ENCODE results near the gene PPARGC1A. TPM values are rescaled to one million over a fixed set of nuclear protein-coding genes. Genes with fewer than 3 reads are reported as not detected.

Gene PPARGC1A
- total and polyA plus RNA-seq, 10 of the 15 experiments (the other 5 are each of a cell fraction or from before 2014, with no cell fraction given) = 0.01 to 0.05 (median 0.04) TPM; not detected in 7

GRCh38 chr4:23881052-23881501 is 8.8 kb downstream of the PPARGC1A start:
- ATAC-seq = no peak
- no peaks in the 10 kb centered on the region for H3K27me3 ChIP-seq (replicated peaks in 1 of 2; ENCODE audit: control insufficient read depth in 2 of 2, insufficient read depth in 2 of 2, low read length in 1 of 2)
- H3K79me2 ChIP-seq (ENCODE audit: control insufficient read depth, insufficient read depth, low read length) = no peaks in the 10 kb centered on the region
- SMC1A ChIA-PET (ENCODE audit: uncharacterized antibody, unreplicated experiment) = interaction anchor here (0.8 kb wide), 1 partner anchor 45 kb away, joined by 3 read pairs; no protein-coding TSS in a partner anchor
- H3K27ac ChIP-seq (ENCODE audit: control insufficient read depth, insufficient read depth) = no peak overlapping the region
- BruUV-seq (replicated peaks) = no TSS peak
- in situ Hi-C loops (cut with MboI) (no loop called here), intact Hi-C loops (cut with micrococcal nuclease; ENCODE audit: unreplicated experiment) (no loop called here)
- no peaks in the 10 kb centered on the region for H3K36me3 ChIP-seq (ENCODE audit: control insufficient read depth in 2 of 2, insufficient read depth in 2 of 2, low read length in 1 of 2)
- H4K20me1 ChIP-seq (ENCODE audit: control insufficient read depth, insufficient read depth) = no peaks in the 10 kb centered on the region
- no peak for TF ChIP-seq SP1 (IDR thresholded peaks at IDR 0.05; ENCODE audit: low read depth, low read length)
- no peak for TF ChIP-seq HDAC6 (IDR thresholded peaks at IDR 0.05; ENCODE audit: unreplicated experiment)
- H3K4me2 ChIP-seq (ENCODE audit: control insufficient read depth, insufficient read depth) = no peak overlapping the region
- no peak overlapping the region for H3K4me3 ChIP-seq
- H3K9me3 ChIP-seq (replicated peaks; ENCODE audit: control insufficient read depth, insufficient read depth, low read length) = no peaks in the 10 kb centered on the region
- CTCF ChIA-PET = no interaction called here
- POLR2A ChIA-PET = no interaction called here
- 32% methylated on average over 5 of the region's 5 CpGs for WGBS (ENCODE audit: insufficient coverage, insufficient replicate concordance, low lambda C conversion rate, missing lambda C conversion rate)
- no peaks in the 10 kb centered on the region for H3K4me1 ChIP-seq (ENCODE audit: control insufficient read depth, insufficient read depth, low read length)
- H3K9ac ChIP-seq (ENCODE audit: control insufficient read depth, insufficient read depth, low read length) = no peak overlapping the region
- FAIRE-seq = no peak
- no peak overlapping the region for H2AFZ ChIP-seq (ENCODE audit: control insufficient read depth, low read depth, low read length)
- no peak for DNase-seq (ENCODE audit: low read depth, low spot score)
- RAD21 ChIA-PET (ENCODE audit: unreplicated experiment) = no interaction called here

GRCh38 chr4:23878912-23879732 is 10.7 kb downstream of the PPARGC1A start:
- Histone ChIP-seq H2AFZ (ENCODE audit: control insufficient read depth, low read depth, low read length) (no peak overlapping the region), H3K27ac (ENCODE audit: control insufficient read depth, insufficient read depth) (no peak overlapping the region), H3K9me3 (replicated peaks; ENCODE audit: control insufficient read depth, insufficient read depth, low read length) (no peaks in the 10 kb centered on the region), H4K20me1 (ENCODE audit: control insufficient read depth, insufficient read depth) (no peaks in the 10 kb centered on the region), H3K4me2 (ENCODE audit: control insufficient read depth, insufficient read depth) (no peak overlapping the region), H3K36me3 (ENCODE audit: control insufficient read depth in 2 of 2, insufficient read depth in 2 of 2, low read length in 1 of 2) (no peaks in the 10 kb centered on the region), H3K27me3 (replicated peaks in 1 of 2; ENCODE audit: control insufficient read depth in 2 of 2, insufficient read depth in 2 of 2, low read length in 1 of 2) (no peaks in the 10 kb centered on the region), H3K4me3 (no peak overlapping the region), H3K4me1 (ENCODE audit: control insufficient read depth, insufficient read depth, low read length) (no peaks in the 10 kb centered on the region), H3K79me2 (ENCODE audit: control insufficient read depth, insufficient read depth, low read length) (no peaks in the 10 kb centered on the region), H3K9ac (ENCODE audit: control insufficient read depth, insufficient read depth, low read length) (no peak overlapping the region)
- SMC1A ChIA-PET (ENCODE audit: uncharacterized antibody, unreplicated experiment) = no interaction called here
- CTCF ChIA-PET = no interaction called here
- POLR2A ChIA-PET = interaction anchor here (0.5 kb wide), 1 partner anchor 11 kb away, joined by 6 read pairs; the partner anchor contains the start of gene PPARGC1A
- no TSS peak for BruUV-seq (replicated peaks)
- WGBS (ENCODE audit: insufficient coverage, insufficient replicate concordance, low lambda C conversion rate, missing lambda C conversion rate) = 17% methylated on average over 7 of the region's 7 CpGs
- no peak for ATAC-seq
- FAIRE-seq = no peak
- RAD21 ChIA-PET (ENCODE audit: unreplicated experiment) = no interaction called here
- DNase-seq (ENCODE audit: low read depth, low spot score) = no peak
- intact Hi-C loops (cut with micrococcal nuclease; ENCODE audit: unreplicated experiment) (no loop called here), in situ Hi-C loops (cut with MboI) (no loop called here)
- TF ChIP-seq SUPT20H (IDR thresholded peaks at IDR 0.05; ENCODE audit: borderline replicate concordance, control insufficient read depth, low read depth, low read length) (no peak), ZNF274 (IDR thresholded peaks at IDR 0.05; ENCODE audit: insufficient read depth, insufficient read length) (no peak), ZNF622 (IDR thresholded peaks at IDR 0.05) (no peak), NR2C2 (IDR thresholded peaks at IDR 0.05; ENCODE audit: borderline replicate concordance, control insufficient read depth, insufficient read length, low read depth) (no peak), BACH1 (IDR thresholded peaks at IDR 0.05; ENCODE audit: borderline replicate concordance) (no peak), HSF1 (IDR thresholded peaks at IDR 0.05; ENCODE audit: low read depth, low read length) (no peak), RUNX3 (IDR thresholded peaks at IDR 0.05; ENCODE audit: low read length) (no peak), STAT1 (conservative IDR thresholded peaks at IDR 0.05) (no peak), ELK1 (IDR thresholded peaks at IDR 0.05; ENCODE audit: low read depth, low read length) (no peak), E2F4 (IDR thresholded peaks at IDR 0.05; ENCODE audit: low read depth, low read length) (no peak), PML (IDR thresholded peaks at IDR 0.05; ENCODE audit: low read length) (no peak)
